Aorta (tissue), 5 donors: ENCODE data around the gene TMC3. TPM values are rescaled to one million over a fixed set of nuclear protein-coding genes. Genes with fewer than 3 reads are reported as not detected.
"Not testable (repeated sequence)": the region's sequence is repeated elsewhere in the genome, so short reads cannot be mapped to it uniquely, and the experiment has no call there.

Source experiments
- ATAC-seq: fragments of 200-7000 bp; cut with Tn5 transposase; one replicate; pipeline ENCODE4 v1.9.1; 2022; ENCODE audit warnings: moderate library complexity; ENCODE audit not compliant: low FRiP score
- DNase-seq, 2 donors: peaks; one replicate each; pipeline ENCODE4 v3.0.0-alpha.2; 2020
- H3K27ac ChIP-seq, 2 donors: one replicate each; pipeline ENCODE4 v1.5.1; 2013; ENCODE audit warnings: low read length in 2 of 2, mild to moderate bottlenecking in 2 of 2, moderate library complexity in 2 of 2, control low read depth in 1 of 2, inconsistent platforms in 1 of 2, low read depth in 1 of 2
- H3K27me3 ChIP-seq, 2 donors: one replicate each; pipeline ENCODE4 v1.6.1; 2013; ENCODE audit warnings: control low read depth in 1 of 2, low read length in 1 of 2, mild to moderate bottlenecking in 1 of 2, moderate library complexity in 1 of 2; ENCODE audit not compliant: insufficient read depth in 2 of 2, control insufficient read depth in 1 of 2
- H3K36me3 ChIP-seq, 2 donors: one replicate each; pipeline ENCODE4 v1.6.1; 2013; ENCODE audit warnings: control low read depth in 1 of 2, low read length in 1 of 2, mild to moderate bottlenecking in 1 of 2; ENCODE audit not compliant: insufficient read depth in 2 of 2, control insufficient read depth in 1 of 2
- H3K4me1 ChIP-seq, 2 donors: one replicate each; pipeline ENCODE4 v1.6.1; 2013; ENCODE audit warnings: low read length in 2 of 2, control low read depth in 1 of 2, mild to moderate bottlenecking in 1 of 2, moderate library complexity in 1 of 2; ENCODE audit not compliant: insufficient read depth in 2 of 2, control insufficient read depth in 1 of 2
- H3K4me3 ChIP-seq, 2 donors: one replicate each; pipeline ENCODE4 v1.5.1; 2013; ENCODE audit warnings: low read length in 2 of 2, control low read depth in 1 of 2, mild to moderate bottlenecking in 1 of 2
- H3K9me3 ChIP-seq: one replicate; pipeline ENCODE4 v1.6.1; 2013; ENCODE audit warnings: mild to moderate bottlenecking, low read length; ENCODE audit not compliant: control insufficient read depth
- WGBS, 2 donors: extraction: QIAGEN DNeasy Blood & Tissue Kit; methylation state at CpG; one replicate each; pipeline ENCODE4 v1.1.7; 2013; 5-methylcytosine and 5-hydroxymethylcytosine counted together
- intact Hi-C, 2 donors: fragments of 100-400 bp; cut with DNase I; formaldehyde crosslinking; loops; one replicate each; pipeline versions ENCODE4 v1.14.2 to v1.15.0; 2022
- polyA plus RNA-seq, 2 donors: library from polyadenylated mRNA; stranded (reverse); fragments of 200-250 nt; gene quantifications; one replicate each; pipeline ENCODE4 v1.2.3, GENCODE V29; 2013
- total RNA-seq, 2 donors: library from RNA; stranded (reverse); fragmentation: NEBNext Ultra II Directional; extraction: Animal tissue kit (Norgen Biotek cat#: 25700); gene quantifications; one replicate each; pipeline ENCODE4 v1.2.1, GENCODE V29; 2021
- donor health status: healthy with polysubstance abuse.
- donor health status: Bipolar disorder and iron deficiency.
- donor health status: DM: no; HTN: no; CAD: no.
- donor health status: DM: no; HTN: no; CAD: no.
- donor health status: DM: yes; HTN: yes; CAD: no.

The TMC3 gene
- total and polyA plus RNA-seq, 4 donors: 0.81 TPM; not detected in 3

DNA sequence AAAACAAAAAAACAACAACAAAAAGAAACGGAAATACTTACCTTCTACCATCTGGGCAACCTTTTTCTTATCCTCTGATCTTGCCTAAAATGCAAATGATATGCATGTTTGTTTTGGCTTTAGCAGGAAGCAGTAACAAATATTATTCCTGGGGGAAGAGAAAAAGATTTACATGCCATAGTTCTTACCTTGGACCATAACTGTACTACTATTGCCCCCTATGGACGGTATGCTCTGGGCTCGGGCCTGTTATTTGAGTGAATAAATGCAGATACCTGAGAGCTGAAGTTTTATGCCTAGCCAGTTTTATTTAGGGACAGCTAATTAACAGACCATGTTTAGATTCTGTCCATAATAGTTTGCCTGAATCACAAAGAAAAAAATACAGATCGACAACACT is 37.4 kb downstream of the TMC3 start:
- Histone ChIP-seq H3K4me1 (peaks cover 0 to 4% of the 10 kb centered on the region in 2 donors), H3K9me3 (no peaks in the 10 kb centered on the region), H3K36me3 (no peaks in the 10 kb centered on the region), H3K27ac (no peak overlapping the region), H3K4me3 (no peak overlapping the region), H3K27me3 (no peaks in the 10 kb centered on the region)
- DNase-seq (no peak), ATAC-seq (no peak)
- 81 to 83% methylated on average over 4 of the region's 4 CpGs for WGBS, 2 donors
- intact Hi-C loops: loop anchor here in 1 of 2 donors (5.0 to 10.0 kb wide), 2 partner anchors 59 to 332 kb away; partner anchors contain the start of gene TLNRD1

DNA sequence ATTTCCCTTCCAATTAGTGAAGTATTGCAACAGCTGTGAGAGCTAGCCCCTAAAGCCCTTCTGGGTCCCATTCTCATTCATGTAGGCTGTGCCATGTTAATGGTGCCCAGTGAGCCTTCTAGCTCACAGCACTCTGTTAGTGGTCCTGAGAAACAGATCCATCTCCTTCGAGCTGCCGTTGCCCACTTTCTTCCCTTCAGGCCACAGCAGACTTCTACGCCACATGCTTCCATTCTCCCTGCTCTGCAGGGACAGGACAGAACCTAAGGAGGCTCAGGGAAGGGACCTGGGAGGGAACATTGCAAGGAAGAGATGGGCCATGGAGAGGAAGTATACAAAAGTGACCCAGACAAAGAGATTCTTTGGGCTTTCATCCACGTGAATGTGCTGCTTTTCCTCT is 38.4 kb downstream of the TMC3 start:
- ATAC-seq (no peak), DNase-seq (no peak)
- no peaks in the 10 kb centered on the region for H3K27me3 ChIP-seq
- H3K4me3 ChIP-seq: no peak overlapping the region
- 94% methylated on average over 4 of the region's 4 CpGs for WGBS, 2 donors
- intact Hi-C loops: loop anchor here in 1 of 2 donors (5.0 to 10.0 kb wide), 2 partner anchors 58 to 331 kb away; partner anchors contain the start of gene TLNRD1
- no peak overlapping the region for H3K27ac ChIP-seq
- H3K9me3 ChIP-seq: no peaks in the 10 kb centered on the region
- H3K36me3 ChIP-seq: no peaks in the 10 kb centered on the region
- H3K4me1 ChIP-seq: peaks cover 0 to 4% of the 10 kb centered on the region in 2 donors

DNA sequence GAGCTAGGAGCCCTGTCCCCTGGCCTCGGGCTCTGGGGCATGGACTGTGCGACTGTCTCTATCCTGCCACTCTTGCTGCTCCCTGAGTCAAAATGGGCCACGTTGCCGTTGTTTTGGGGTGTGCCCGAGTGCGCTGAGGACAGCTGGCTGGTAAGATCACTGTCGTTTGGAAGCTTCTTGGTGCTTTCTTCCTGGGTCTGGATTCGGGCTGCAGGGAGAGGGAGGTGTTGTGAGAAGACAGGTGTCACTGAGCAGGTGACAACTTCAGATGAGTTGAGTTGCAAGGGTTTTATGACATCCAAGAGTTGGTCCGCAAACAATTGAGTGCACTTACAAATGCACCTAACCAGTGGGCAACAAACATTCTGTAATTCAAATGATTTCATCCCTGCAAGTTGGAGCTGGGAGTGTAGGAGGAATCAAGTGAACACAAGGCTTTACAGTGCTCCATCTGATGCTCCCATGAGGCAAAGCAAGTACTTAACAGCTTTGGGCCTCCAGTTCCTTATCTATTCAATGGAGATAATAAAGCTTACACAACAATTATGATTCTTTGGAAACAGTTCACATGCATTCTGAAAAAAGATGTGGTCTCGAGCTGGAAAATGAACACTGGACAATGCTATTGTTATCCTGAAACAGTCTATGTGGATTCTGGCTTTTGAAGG is 39.1 kb downstream of the TMC3 start:
- H3K27me3 ChIP-seq: no peaks in the 10 kb centered on the region
- WGBS, 2 donors: 93 to 95% methylated on average over 10 of the region's 10 CpGs
- intact Hi-C loops: loop anchor here in 1 of 2 donors (5.0 to 10.0 kb wide), 2 partner anchors 58 to 330 kb away; partner anchors contain the start of gene TLNRD1
- no peak for DNase-seq
- no peak overlapping the region for H3K4me3 ChIP-seq
- H3K27ac ChIP-seq: no peak overlapping the region
- H3K36me3 ChIP-seq: no peaks in the 10 kb centered on the region
- H3K4me1 ChIP-seq: peaks cover 0 to 4% of the 10 kb centered on the region in 2 donors
- ATAC-seq: no peak
- H3K9me3 ChIP-seq: no peaks in the 10 kb centered on the region

DNA sequence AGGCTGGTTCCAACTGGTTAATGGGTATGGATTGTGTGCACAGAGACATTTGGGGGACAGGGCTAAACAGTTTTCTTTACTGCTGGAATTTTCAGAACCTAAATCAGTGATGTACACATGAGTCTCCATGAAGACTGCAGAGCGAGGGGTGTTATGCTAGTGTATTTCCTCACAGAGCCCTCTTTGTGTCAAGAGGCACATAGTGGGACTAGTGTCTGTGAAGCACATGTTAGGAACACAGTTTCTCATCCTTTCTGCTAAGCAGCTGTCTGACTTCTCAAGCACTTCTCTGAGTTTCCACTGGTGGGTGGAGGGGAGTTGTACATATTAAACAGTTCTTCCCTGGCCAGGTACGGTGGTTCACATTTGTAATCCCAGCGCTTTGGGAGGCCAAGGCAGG is 40.6 kb downstream of the TMC3 start:
- DNase-seq (no peak), ATAC-seq (no peak)
- Histone ChIP-seq H3K4me3 (no peak overlapping the region), H3K36me3 (no peaks in the 10 kb centered on the region), H3K4me1 (peaks cover 0 to 4% of the 10 kb centered on the region in 2 donors), H3K27me3 (no peaks in the 10 kb centered on the region), H3K9me3 (no peaks in the 10 kb centered on the region), H3K27ac (no peak overlapping the region)
- 93 to 98% methylated on average over 3 of the region's 3 CpGs for WGBS, 2 donors
- intact Hi-C loops: loop anchor here in 1 of 2 donors (10.0 kb wide), 1 partner anchor 329 kb away; the partner anchor contains the start of gene TLNRD1

DNA sequence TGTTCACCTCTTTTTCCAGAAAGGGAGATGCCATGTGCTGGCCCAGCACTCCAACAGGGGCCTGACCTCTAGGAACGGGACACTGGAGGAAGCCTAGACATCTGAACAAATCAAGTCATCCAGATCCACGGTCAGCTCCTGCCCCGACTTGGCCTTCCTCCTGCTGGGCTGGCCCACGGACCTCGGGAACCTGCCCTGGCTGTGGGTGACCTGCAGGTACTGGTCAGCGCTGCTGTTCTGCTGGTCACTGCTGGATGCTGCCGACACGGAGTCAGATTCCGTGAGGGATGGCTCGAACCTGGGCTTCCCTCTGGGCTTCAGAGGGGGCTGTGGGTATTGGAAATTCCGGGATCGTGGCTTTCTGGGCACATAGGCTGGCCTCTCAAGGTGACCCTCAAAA is 41.7 kb downstream of the TMC3 start:
- no peaks in the 10 kb centered on the region for H3K4me1 ChIP-seq
- no peaks in the 10 kb centered on the region for H3K27me3 ChIP-seq
- H3K4me3 ChIP-seq: no peak overlapping the region
- ATAC-seq (no peak), DNase-seq (no peak)
- no peaks in the 10 kb centered on the region for H3K9me3 ChIP-seq
- intact Hi-C loops: loop anchor here in 1 of 2 donors (10.0 kb wide), 1 partner anchor 328 kb away; the partner anchor contains the start of gene TLNRD1
- no peaks in the 10 kb centered on the region for H3K36me3 ChIP-seq
- H3K27ac ChIP-seq: no peak overlapping the region
- WGBS, 2 donors: 96% methylated on average over 12 of the region's 12 CpGs

DNA sequence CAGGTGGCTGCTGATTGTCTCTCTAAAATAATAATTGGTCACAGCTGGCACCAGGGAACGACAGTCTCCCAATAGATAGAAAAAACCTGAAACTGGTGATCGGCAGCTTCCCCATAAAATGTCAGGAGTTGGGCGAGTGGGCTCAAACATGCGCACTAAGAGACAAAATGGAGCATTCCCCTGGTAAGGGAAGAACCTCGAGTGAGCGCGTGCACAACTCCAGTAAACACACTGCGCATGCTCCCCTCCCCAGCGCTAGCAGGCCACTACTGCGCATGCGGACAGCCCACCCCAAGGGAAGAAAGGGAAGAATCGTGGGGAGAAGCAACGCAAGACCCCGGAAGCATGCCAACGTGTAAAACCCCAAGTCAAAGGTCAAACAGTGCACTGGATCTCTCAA is 42.4 kb downstream of the TMC3 start:
- Histone ChIP-seq H3K36me3 (no peaks in the 10 kb centered on the region), H3K4me3 (no peak overlapping the region), H3K9me3 (no peaks in the 10 kb centered on the region), H3K27ac (no peak overlapping the region), H3K4me1 (no peaks in the 10 kb centered on the region), H3K27me3 (no peaks in the 10 kb centered on the region)
- no peak for DNase-seq
- ATAC-seq: no peak
- intact Hi-C loops: loop anchor here in 1 of 2 donors (10.0 kb wide), 1 partner anchor 327 kb away; the partner anchor contains the start of gene TLNRD1
- WGBS, 2 donors: 90 to 93% methylated on average over 15 of the region's 15 CpGs

DNA sequence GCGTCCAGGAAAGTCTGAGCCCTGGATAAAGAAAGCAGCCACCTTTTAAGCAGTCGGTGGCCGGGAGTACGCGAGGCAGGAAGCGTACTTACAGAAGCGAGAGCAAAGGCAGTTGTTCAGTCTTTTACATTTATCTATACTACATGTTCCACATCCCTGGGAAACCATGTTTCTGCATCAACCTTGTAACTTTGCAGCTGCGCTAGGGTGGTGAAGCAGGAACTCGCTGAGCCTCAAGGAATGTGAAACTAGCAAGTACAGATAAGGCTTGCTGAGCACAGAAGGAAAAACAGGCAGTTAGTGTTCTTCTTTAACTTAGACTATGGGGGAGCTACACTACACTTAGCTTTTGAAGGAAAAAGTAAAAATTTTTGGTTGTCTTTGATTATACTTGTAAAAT is 42.9 kb downstream of the TMC3 start:
- H3K4me3 ChIP-seq, DNase-seq, H3K27ac ChIP-seq, H3K4me1 ChIP-seq, H3K9me3 ChIP-seq, ATAC-seq, H3K36me3 ChIP-seq, H3K27me3 ChIP-seq: not testable (repeated sequence)
- 16 to 29% methylated on average over 9 of the region's 9 CpGs for WGBS, 2 donors
- intact Hi-C loops: loop anchor here in 1 of 2 donors (10.0 kb wide), 1 partner anchor 326 kb away; the partner anchor contains the start of gene TLNRD1

DNA sequence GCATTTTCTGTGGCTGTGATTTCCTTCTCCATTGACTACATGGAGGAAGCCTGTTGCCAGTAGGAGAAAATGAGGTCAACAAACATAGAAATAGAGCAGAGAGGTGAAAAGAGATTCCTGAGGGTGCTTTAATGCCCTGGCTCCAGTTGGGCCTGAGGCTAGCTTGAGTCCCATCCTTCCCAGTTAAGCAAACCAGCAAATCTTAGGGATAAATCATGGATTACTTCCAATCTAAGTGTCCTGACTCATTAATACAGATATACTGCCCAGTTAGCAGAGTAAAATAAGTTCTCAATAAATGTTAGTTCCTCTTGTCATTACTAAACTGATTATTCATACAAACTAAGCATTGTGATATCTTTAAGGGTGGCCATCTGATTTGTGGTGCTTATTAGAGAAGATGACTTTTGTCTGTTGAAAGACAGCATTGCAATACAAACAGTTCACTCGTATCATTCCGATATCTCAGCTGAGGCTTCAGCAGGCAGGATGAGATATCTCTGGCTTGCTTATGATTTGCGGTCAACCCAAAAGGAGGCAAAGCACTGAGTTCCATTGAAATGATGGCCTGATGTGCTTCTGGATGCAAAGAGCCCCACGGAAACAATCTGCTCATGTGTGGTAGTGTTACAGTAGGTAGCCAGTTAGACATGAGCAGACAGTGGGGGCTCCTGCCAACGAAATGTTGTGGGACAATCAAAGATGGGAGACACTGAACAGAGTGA is 43.5 kb downstream of the TMC3 start:
- intact Hi-C loops: loop anchor here in 1 of 2 donors (10.0 kb wide), 1 partner anchor 326 kb away; the partner anchor contains the start of gene TLNRD1
- WGBS, 2 donors: 71 to 76% methylated on average over 5 of the region's 5 CpGs
- Histone ChIP-seq H3K9me3 (no peaks in the 10 kb centered on the region), H3K27me3 (no peaks in the 10 kb centered on the region), H3K36me3 (no peaks in the 10 kb centered on the region), H3K27ac (no peak overlapping the region), H3K4me1 (no peaks in the 10 kb centered on the region), H3K4me3 (no peak overlapping the region)
- DNase-seq (no peak), ATAC-seq (no peak)
